Prostate gland (tissue), 2 donors: Measurements from ENCODE around the gene IL3RA.

ENCODE experiments used
- CTCF ChIP-seq, 4 experiments: fragments of 200-600 bp in 2 of 4; fragments of 450-650 bp in 2 of 4; sonication (generic) in 2 of 4; IDR thresholded peaks; 1 replicate in 3 of 4; 2 replicates in 1 of 4; pipeline ENCODE4 v1.5.1; 2016 to 2019; ENCODE audit warnings: antibody characterized with exemption in 4 of 4, mild to moderate bottlenecking in 2 of 4, moderate library complexity in 2 of 4
- POLR2A ChIP-seq: fragments of 450-650 bp; IDR thresholded peaks from one replicate; pipeline ENCODE4 v1.6.1; 2016; ENCODE audit warnings: antibody characterized with exemption, mild to moderate bottlenecking

DNA sequence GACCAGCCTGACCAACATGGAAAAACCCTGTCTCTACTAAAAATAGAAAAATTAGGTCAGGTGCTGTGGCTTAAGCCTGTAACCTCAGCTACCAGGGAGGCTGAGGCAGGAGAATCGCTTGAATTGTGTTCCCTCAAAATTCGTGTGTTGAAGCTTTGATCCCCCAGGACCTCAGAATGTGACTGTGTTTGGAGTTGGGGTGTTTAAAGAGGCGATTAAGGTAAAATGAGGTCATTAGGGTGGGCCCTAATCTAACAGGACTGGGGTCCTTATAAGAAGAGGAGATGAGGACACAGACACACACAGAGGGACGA is 31.8 kb downstream of the IL3RA start:
- TF ChIP-seq POLR2A = no peak
- no peak for TF ChIP-seq CTCF (IDR thresholded peaks at IDR 0.05)
